ENCODE data around the gene FCHSD2. TPM values are rescaled to one million over a fixed set of nuclear protein-coding genes. Genes with fewer than 3 reads are reported as not detected.
A peak's percentile ranks its signal among the peaks of the same experiment; 100 is the strongest.

The FCHSD2 gene
- total RNA-seq, 4 donors from 2014 or later, result 6.7 to 14.7 (median 8.5) TPM

DNA sequence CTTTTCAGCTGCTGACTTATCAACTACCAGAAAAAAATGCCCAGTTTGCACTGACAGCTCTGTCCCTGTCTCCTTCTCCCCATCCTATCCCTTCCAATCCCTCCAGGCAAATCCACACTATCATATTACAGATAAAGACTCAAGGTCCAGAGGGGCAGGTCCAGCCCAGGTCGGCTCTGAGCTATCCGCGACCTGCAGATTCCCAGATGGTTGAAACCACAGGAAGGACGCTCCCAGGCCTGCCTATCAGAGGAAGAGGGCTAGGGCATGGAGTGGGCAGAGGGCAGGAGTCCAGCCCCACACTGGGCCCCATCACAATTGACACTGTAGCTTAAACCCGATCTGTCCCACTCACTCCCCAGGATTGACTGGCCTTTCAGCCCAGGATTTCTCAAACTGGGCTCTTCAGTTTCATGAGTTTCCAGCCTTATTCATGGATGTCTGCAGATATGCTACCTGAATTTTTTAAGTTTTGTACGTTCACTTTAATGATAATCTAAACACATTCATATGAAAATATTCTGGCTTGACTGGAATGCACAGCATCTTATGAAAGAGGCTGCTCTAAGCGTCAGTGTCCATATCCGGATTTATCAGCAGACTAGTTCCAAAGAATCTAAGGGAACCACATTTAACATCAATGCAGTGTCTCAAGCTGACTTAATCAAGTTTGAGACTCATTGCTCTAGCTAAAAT, 16.4 kb upstream of the FCHSD2 start:
- TF ChIP-seq, protein P1, sequence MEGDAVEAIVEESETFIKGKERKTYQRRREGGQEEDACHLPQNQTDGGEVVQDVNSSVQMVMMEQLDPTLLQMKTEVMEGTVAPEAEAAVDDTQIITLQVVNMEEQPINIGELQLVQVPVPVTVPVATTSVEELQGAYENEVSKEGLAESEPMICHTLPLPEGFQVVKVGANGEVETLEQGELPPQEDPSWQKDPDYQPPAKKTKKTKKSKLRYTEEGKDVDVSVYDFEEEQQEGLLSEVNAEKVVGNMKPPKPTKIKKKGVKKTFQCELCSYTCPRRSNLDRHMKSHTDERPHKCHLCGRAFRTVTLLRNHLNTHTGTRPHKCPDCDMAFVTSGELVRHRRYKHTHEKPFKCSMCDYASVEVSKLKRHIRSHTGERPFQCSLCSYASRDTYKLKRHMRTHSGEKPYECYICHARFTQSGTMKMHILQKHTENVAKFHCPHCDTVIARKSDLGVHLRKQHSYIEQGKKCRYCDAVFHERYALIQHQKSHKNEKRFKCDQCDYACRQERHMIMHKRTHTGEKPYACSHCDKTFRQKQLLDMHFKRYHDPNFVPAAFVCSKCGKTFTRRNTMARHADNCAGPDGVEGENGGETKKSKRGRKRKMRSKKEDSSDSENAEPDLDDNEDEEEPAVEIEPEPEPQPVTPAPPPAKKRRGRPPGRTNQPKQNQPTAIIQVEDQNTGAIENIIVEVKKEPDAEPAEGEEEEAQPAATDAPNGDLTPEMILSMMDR (IDR thresholded peaks at IDR 0.05), result no peak
- no peak for TF ChIP-seq POLR2A (IDR thresholded peaks at IDR 0.05)
- H3K4me3 ChIP-seq (ENCODE audit: low read depth, poor library complexity, severe bottlenecking), result no peak overlapping the region
- intact Hi-C loops (cut with DNase I; ENCODE audit: low total_unique reads), result no loop called here
- DNase-seq (ENCODE audit: low spot score in 2 of 2), result peak in 1 of 2 donors; percentile 62
- WGBS, 2 donors, result 79 to 80% methylated on average over 8 of the region's 8 CpGs

DNA sequence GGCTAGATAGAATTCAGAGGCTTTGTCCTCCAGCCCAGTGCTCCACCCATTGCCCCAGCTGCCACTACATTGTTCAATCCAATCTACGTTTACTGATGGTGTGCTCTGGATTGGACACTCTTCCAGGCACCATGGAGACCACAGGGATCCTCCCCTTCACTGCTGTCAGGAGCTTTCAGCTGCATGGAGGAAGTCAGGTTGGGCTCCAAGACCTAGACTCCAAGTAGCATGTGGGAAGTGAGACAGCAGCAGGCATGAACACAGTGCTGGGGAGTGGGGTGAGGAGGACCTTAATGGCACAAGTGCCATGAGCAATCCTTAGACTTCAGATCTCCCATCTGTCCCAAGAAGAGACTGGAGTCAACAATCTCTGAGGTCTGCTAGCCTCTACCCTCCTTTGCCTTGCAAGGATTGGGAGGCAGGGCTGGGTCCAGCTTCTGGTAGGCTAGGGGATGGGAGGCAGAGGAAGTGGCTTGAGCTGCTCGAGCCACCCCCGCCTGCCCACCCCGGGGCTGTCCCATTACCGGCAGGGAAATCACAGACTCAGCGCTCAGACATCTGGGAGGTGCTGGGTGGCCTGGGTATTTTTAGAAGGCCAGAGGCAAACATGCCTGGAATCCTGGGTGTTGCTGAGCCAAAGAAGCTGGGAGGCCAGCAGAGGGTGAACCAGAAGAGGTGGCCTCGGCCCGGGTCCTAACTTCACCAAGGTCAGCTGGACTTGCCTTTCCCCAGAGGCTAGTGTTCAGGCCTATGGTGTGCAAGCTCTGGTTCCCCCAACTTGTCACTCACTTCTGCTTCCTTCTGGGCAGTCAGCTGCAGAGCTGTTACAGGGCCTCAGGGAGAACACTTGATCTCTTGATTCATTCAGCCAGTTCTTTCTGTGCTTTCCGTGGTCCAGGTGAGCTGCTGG, 15.2 kb upstream of the FCHSD2 start:
- 50 to 54% methylated on average over 7 to 9 of the region's 9 CpGs for WGBS, 2 donors
- TF ChIP-seq, protein P1 (IDR thresholded peaks at IDR 0.05), result no peak
- no peak for TF ChIP-seq POLR2A (IDR thresholded peaks at IDR 0.05)
- peak in 1 of 2 donors; percentile 84 for DNase-seq (ENCODE audit: low spot score in 2 of 2)
- intact Hi-C loops (cut with DNase I; ENCODE audit: low total_unique reads), result no loop called here
- no peak overlapping the region for H3K4me3 ChIP-seq (ENCODE audit: low read depth, poor library complexity, severe bottlenecking)

GRCh38 chr11:73156686-73157085, 14.6 kb upstream of the FCHSD2 start:
- no peak for TF ChIP-seq POLR2A (IDR thresholded peaks at IDR 0.05)
- TF ChIP-seq, protein P1 (IDR thresholded peaks at IDR 0.05), result no peak
- DNase-seq (ENCODE audit: low spot score in 2 of 2), result peak in 1 of 2 donors; percentile 10
- intact Hi-C loops (cut with DNase I; ENCODE audit: low total_unique reads), result no loop called here
- WGBS, 2 donors, result 80 to 100% methylated on average over 2 of the region's 2 CpGs
- H3K4me3 ChIP-seq (ENCODE audit: low read depth, poor library complexity, severe bottlenecking), result no peak overlapping the region

GRCh38 chr11:73156114-73156513, 14.0 kb upstream of the FCHSD2 start:
- TF ChIP-seq POLR2A (IDR thresholded peaks at IDR 0.05), result no peak
- TF ChIP-seq, protein P1 (IDR thresholded peaks at IDR 0.05), result no peak
- intact Hi-C loops (cut with DNase I; ENCODE audit: low total_unique reads), result no loop called here
- WGBS, 2 donors, result 67 to 69% methylated on average over 1 of the region's 1 CpG
- DNase-seq (ENCODE audit: low spot score in 2 of 2), result peak in 1 of 2 donors; percentile 31
- no peak overlapping the region for H3K4me3 ChIP-seq (ENCODE audit: low read depth, poor library complexity, severe bottlenecking)

DNA sequence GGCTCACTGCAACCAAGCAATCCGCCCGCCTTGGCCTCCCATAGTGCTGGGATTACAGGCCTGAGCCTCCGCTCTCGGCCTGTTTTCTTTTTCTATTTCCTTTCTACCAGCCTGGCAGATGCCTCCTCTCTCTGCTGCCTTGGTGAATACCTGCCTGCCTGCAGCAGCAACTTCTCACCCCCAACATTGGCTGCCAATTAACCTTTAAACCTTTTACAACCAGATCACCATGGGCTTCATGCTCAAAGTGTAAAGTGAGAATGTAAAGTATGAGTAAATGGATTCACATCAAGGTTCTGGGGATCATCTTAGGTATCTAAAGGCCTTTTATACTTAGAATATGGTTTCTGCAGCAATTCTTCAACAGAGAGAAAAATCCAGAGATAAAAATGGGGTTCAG, 13.0 kb upstream of the FCHSD2 start:
- H3K4me3 ChIP-seq (ENCODE audit: low read depth, poor library complexity, severe bottlenecking), result no peak overlapping the region
- WGBS, 2 donors, result 92 to 99% methylated on average over 4 of the region's 4 CpGs
- intact Hi-C loops (cut with DNase I; ENCODE audit: low total_unique reads), result no loop called here
- DNase-seq (ENCODE audit: low spot score in 2 of 2), result no peak
- no peak for TF ChIP-seq POLR2A (IDR thresholded peaks at IDR 0.05)
- TF ChIP-seq, protein P1 (IDR thresholded peaks at IDR 0.05), result no peak

Data from lower leg skin (tissue), 4 donors.